Liver (tissue), 9 donors: Measurements from ENCODE around the gene GRIPAP1. TPM values are rescaled to one million over a fixed set of nuclear protein-coding genes. Genes with fewer than 3 reads are reported as not detected.

Source experiments
- DNase-seq: peaks from one replicate; pipeline ENCODE4 v3.0.0-alpha.2; 2017; ENCODE audit warnings: low spot score
- H3K27ac ChIP-seq, 2 donors: one replicate each; pipeline ENCODE4 v1.7.0; 2013; ENCODE audit warnings: inconsistent platforms in 2 of 2, low read length in 2 of 2, control low read depth in 1 of 2, low read depth in 1 of 2, mild to moderate bottlenecking in 1 of 2
- H3K27me3 ChIP-seq, 4 donors: one replicate each; pipeline versions ENCODE4 v1.6.1 to v1.7.0; 2013; ENCODE audit warnings: low read length in 3 of 4, inconsistent platforms in 1 of 4, mild to moderate bottlenecking in 1 of 4, moderate library complexity in 1 of 4; ENCODE audit not compliant: control insufficient read depth in 4 of 4, insufficient read depth in 4 of 4
- H3K36me3 ChIP-seq, 4 donors: one replicate each; pipeline versions ENCODE4 v1.6.1 to v1.7.0; 2013; ENCODE audit warnings: low read length in 3 of 4, mild to moderate bottlenecking in 3 of 4, low read depth in 1 of 4, moderate library complexity in 1 of 4; ENCODE audit not compliant: control insufficient read depth in 4 of 4, insufficient read depth in 3 of 4
- H3K4me1 ChIP-seq, 4 donors: one replicate each; pipeline versions ENCODE4 v1.6.1 to v1.7.0; 2013; ENCODE audit warnings: low read length in 3 of 4, mild to moderate bottlenecking in 3 of 4, moderate library complexity in 1 of 4; ENCODE audit not compliant: control insufficient read depth in 4 of 4, insufficient read depth in 4 of 4
- H3K4me3 ChIP-seq, 3 donors: one replicate each; pipeline versions ENCODE4 v1.6.1 to v1.7.0; 2013; ENCODE audit warnings: low read length in 3 of 3, control low read depth in 1 of 3, low read depth in 1 of 3, mild to moderate bottlenecking in 1 of 3
- H3K9ac ChIP-seq, 2 donors: one replicate each; pipeline ENCODE4 v1.7.0; 2013; ENCODE audit warnings: low read length in 2 of 2, mild to moderate bottlenecking in 2 of 2, moderate library complexity in 2 of 2, control low read depth in 1 of 2, low read depth in 1 of 2
- H3K9me3 ChIP-seq, 4 donors: one replicate each; pipeline versions ENCODE4 v1.6.1 to v1.7.0; 2013; ENCODE audit warnings: low read length in 3 of 4; ENCODE audit not compliant: control insufficient read depth in 4 of 4
- EGR1 ChIP-seq, 2 donors: IDR thresholded peaks; 2 replicates each; pipeline ENCODE4 v1.6.1; 2016 to 2018; ENCODE audit warnings: antibody characterized with exemption in 2 of 2, low read depth in 2 of 2
- FOXA1 ChIP-seq: IDR thresholded peaks from 2 replicates; pipeline ENCODE4 v1.6.1; 2016; ENCODE audit warnings: antibody characterized with exemption
- FOXA2 ChIP-seq: IDR thresholded peaks from 2 replicates; pipeline ENCODE4 v1.6.1; 2016; ENCODE audit warnings: antibody characterized with exemption
- GABPA ChIP-seq, 2 donors: IDR thresholded peaks in 1 of 2; conservative IDR thresholded peaks in 1 of 2; 2 replicates each; pipeline ENCODE4 v1.6.1; 2016; ENCODE audit warnings: antibody characterized with exemption in 2 of 2, mild to moderate bottlenecking in 1 of 2, moderate library complexity in 1 of 2
- HNF4A ChIP-seq, 2 donors: conservative IDR thresholded peaks; 2 replicates each; pipeline ENCODE4 v1.6.1; 2016; ENCODE audit warnings: antibody characterized with exemption in 2 of 2, mild to moderate bottlenecking in 2 of 2
- HNF4G ChIP-seq: IDR thresholded peaks from 2 replicates; pipeline ENCODE4 v1.6.1; 2016; ENCODE audit warnings: antibody characterized with exemption
- JUND ChIP-seq, 2 donors: IDR thresholded peaks; 2 replicates each; pipeline ENCODE4 v1.6.1; 2016; ENCODE audit warnings: antibody characterized with exemption in 2 of 2
- NR2F2 ChIP-seq: IDR thresholded peaks from 2 replicates; pipeline ENCODE4 v1.6.1; 2016; ENCODE audit warnings: antibody characterized with exemption
- SP1 ChIP-seq: IDR thresholded peaks from 2 replicates; pipeline ENCODE4 v1.6.1; 2018; ENCODE audit warnings: antibody characterized with exemption, mild to moderate bottlenecking
- TAF1 ChIP-seq: conservative IDR thresholded peaks from 2 replicates; pipeline ENCODE4 v1.6.1; 2016; ENCODE audit warnings: antibody characterized with exemption, mild to moderate bottlenecking
- YY1 ChIP-seq: IDR thresholded peaks from 2 replicates; pipeline ENCODE4 v1.6.1; 2016; ENCODE audit warnings: antibody characterized with exemption, mild to moderate bottlenecking
- WGBS: extraction: QIAGEN DNeasy Blood & Tissue Kit; methylation state at CpG from one replicate; pipeline ENCODE4 v1.1.7; 2013; 5-methylcytosine and 5-hydroxymethylcytosine counted together
- polyA plus RNA-seq, 2 donors: library from polyadenylated mRNA; stranded (reverse) in 1 of 2; unstranded in 1 of 2; fragments of 200-250 nt in 1 of 2; fragments of >200 nt in 1 of 2; fragmentation: Nextera tagmentation in 1 of 2; extraction: Ambion mirVana in 1 of 2; gene quantifications; one replicate each; pipeline versions ENCODE4 v1.2.1 to v1.2.3, GENCODE V29; 2013 to 2015
- total RNA-seq, 2 donors: library from RNA; depleted of rRNA; stranded (reverse); fragments of >200 nt; gene quantifications; one replicate each; pipeline ENCODE4 v1.2.3, GENCODE V29; 2014
- TF ChIP-seq, protein P1 (sequence below): IDR thresholded peaks from 2 replicates; pipeline ENCODE4 v1.6.1; 2016; ENCODE audit warnings: antibody characterized with exemption
- TF ChIP-seq, protein P2 (sequence below): IDR thresholded peaks from 2 replicates; pipeline ENCODE4 v1.6.1; 2016; ENCODE audit warnings: antibody characterized with exemption
- TF ChIP-seq, protein P3 (sequence below): IDR thresholded peaks from 2 replicates; pipeline ENCODE4 v1.6.1; 2016; ENCODE audit warnings: antibody characterized with exemption
- TF ChIP-seq, protein P4 (sequence below): IDR thresholded peaks from 2 replicates; pipeline ENCODE4 v1.6.1; 2016; ENCODE audit warnings: antibody characterized with exemption, mild to moderate bottlenecking
- TF ChIP-seq, protein P5 (sequence below): fragments of 150-350 bp; IDR thresholded peaks from 2 replicates; pipeline ENCODE4 v1.5.1; 2017; ENCODE audit warnings: improper control_type of control experiment, low read depth, low read length; ENCODE audit not compliant: missing input control
- donor health status: healthy.
- donor health status: healthy.
- donor health status: healthy.
- donor health status: healthy.
- donor health status: healthy.

GRIPAP1 gene
- total and polyA plus RNA-seq, 4 donors: 14.1 to 21.3 (median 16.4) TPM

DNA sequence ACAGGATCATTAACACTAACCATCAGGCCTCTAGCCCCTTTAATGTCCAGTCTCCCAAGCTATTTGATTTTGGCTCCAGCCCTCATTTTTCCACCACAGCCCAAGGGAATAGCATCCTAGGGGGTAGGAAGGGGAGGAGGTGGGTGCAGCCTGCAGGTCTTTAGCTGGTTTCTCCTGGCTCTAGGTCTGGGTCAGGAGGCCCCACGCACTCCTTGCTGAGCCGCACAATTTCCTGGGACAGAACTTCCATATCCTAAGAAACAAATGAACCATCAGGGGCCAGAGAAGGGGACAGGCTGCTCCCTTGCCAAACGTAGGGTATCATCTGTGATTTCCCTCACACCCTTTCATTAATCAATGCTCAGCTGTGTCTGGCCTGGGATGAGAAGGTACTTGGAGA, 28.0 kb downstream of the GRIPAP1 start:
- H3K27me3 ChIP-seq: no peaks in the 10 kb centered on the region
- no peak overlapping the region for H3K9ac ChIP-seq
- no peak overlapping the region for H3K27ac ChIP-seq
- TF ChIP-seq, protein P1, sequence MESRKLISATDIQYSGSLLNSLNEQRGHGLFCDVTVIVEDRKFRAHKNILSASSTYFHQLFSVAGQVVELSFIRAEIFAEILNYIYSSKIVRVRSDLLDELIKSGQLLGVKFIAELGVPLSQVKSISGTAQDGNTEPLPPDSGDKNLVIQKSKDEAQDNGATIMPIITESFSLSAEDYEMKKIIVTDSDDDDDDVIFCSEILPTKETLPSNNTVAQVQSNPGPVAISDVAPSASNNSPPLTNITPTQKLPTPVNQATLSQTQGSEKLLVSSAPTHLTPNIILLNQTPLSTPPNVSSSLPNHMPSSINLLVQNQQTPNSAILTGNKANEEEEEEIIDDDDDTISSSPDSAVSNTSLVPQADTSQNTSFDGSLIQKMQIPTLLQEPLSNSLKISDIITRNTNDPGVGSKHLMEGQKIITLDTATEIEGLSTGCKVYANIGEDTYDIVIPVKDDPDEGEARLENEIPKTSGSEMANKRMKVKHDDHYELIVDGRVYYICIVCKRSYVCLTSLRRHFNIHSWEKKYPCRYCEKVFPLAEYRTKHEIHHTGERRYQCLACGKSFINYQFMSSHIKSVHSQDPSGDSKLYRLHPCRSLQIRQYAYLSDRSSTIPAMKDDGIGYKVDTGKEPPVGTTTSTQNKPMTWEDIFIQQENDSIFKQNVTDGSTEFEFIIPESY: no peak
- TF ChIP-seq NR2F2: no peak
- no peak for TF ChIP-seq TAF1
- no peak for TF ChIP-seq EGR1 (IDR thresholded peaks at IDR 0.05; ENCODE audit: low read depth in 2 of 2)
- no peak for TF ChIP-seq HNF4G
- no peak for TF ChIP-seq FOXA2
- TF ChIP-seq SP1: no peak
- TF ChIP-seq, protein P2, sequence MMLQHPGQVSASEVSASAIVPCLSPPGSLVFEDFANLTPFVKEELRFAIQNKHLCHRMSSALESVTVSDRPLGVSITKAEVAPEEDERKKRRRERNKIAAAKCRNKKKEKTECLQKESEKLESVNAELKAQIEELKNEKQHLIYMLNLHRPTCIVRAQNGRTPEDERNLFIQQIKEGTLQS: no peak
- TF ChIP-seq JUND (IDR thresholded peaks at IDR 0.05): no peak
- no peak for TF ChIP-seq GABPA (IDR thresholded peaks at IDR 0.05 in 1 of 2, conservative IDR thresholded peaks at IDR 0.05 in 1 of 2)
- TF ChIP-seq YY1: no peak
- TF ChIP-seq FOXA1: no peak
- TF ChIP-seq, protein P3, sequence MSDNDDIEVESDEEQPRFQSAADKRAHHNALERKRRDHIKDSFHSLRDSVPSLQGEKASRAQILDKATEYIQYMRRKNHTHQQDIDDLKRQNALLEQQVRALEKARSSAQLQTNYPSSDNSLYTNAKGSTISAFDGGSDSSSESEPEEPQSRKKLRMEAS: no peak
- TF ChIP-seq, protein P4, sequence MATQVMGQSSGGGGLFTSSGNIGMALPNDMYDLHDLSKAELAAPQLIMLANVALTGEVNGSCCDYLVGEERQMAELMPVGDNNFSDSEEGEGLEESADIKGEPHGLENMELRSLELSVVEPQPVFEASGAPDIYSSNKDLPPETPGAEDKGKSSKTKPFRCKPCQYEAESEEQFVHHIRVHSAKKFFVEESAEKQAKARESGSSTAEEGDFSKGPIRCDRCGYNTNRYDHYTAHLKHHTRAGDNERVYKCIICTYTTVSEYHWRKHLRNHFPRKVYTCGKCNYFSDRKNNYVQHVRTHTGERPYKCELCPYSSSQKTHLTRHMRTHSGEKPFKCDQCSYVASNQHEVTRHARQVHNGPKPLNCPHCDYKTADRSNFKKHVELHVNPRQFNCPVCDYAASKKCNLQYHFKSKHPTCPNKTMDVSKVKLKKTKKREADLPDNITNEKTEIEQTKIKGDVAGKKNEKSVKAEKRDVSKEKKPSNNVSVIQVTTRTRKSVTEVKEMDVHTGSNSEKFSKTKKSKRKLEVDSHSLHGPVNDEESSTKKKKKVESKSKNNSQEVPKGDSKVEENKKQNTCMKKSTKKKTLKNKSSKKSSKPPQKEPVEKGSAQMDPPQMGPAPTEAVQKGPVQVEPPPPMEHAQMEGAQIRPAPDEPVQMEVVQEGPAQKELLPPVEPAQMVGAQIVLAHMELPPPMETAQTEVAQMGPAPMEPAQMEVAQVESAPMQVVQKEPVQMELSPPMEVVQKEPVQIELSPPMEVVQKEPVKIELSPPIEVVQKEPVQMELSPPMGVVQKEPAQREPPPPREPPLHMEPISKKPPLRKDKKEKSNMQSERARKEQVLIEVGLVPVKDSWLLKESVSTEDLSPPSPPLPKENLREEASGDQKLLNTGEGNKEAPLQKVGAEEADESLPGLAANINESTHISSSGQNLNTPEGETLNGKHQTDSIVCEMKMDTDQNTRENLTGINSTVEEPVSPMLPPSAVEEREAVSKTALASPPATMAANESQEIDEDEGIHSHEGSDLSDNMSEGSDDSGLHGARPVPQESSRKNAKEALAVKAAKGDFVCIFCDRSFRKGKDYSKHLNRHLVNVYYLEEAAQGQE: no peak
- no peak for TF ChIP-seq HNF4A (conservative IDR thresholded peaks at IDR 0.05)
- TF ChIP-seq, protein P5, sequence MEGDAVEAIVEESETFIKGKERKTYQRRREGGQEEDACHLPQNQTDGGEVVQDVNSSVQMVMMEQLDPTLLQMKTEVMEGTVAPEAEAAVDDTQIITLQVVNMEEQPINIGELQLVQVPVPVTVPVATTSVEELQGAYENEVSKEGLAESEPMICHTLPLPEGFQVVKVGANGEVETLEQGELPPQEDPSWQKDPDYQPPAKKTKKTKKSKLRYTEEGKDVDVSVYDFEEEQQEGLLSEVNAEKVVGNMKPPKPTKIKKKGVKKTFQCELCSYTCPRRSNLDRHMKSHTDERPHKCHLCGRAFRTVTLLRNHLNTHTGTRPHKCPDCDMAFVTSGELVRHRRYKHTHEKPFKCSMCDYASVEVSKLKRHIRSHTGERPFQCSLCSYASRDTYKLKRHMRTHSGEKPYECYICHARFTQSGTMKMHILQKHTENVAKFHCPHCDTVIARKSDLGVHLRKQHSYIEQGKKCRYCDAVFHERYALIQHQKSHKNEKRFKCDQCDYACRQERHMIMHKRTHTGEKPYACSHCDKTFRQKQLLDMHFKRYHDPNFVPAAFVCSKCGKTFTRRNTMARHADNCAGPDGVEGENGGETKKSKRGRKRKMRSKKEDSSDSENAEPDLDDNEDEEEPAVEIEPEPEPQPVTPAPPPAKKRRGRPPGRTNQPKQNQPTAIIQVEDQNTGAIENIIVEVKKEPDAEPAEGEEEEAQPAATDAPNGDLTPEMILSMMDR: no peak
- no peaks in the 10 kb centered on the region for H3K9me3 ChIP-seq
- H3K4me1 ChIP-seq: peaks cover 3 to 8% (median 4%) of the 10 kb centered on the region in 4 donors
- H3K4me3 ChIP-seq: no peak overlapping the region
- peaks cover 2 to 27% (median 13%) of the 10 kb centered on the region in 4 donors for H3K36me3 ChIP-seq
- 89% methylated on average over 3 of the region's 3 CpGs for WGBS
- DNase-seq: no peak
